K562 (cell line): ENCODE measurements around the gene PARD3B. TPM values are rescaled to one million over a fixed set of nuclear protein-coding genes. Genes with fewer than 3 reads are reported as not detected.

Source experiments
- ATAC-seq: fragments of 200-7000 bp; cut with Tn5 transposase; 3 replicates; pipeline ENCODE4 v1.9.1; 2020; ENCODE audit warnings: moderate library complexity
- BruUV-seq: library from RNA; stranded (reverse); fragments of 400-500 nt; replicated peaks from 2 replicates; lab custom pipeline; 2021; lab: Mats Ljungman, UMichigan
- CTCF ChIA-PET: fragments of 300-600 bp; formaldehyde crosslinking; extraction: SDS; loops from one replicate; lab custom pipeline; 2021; ENCODE audit warnings: low intra/inter-chr PET ratio; lab: Yijun Ruan, JAX
- POLR2A ChIA-PET: fragments of 300-600, 350-650 bp; sonication (Branson Sonifier 250); formaldehyde crosslinking; extraction: SDS; loops from one replicate; lab custom pipeline; 2021; ENCODE audit warnings: antibody characterized with exemption, inconsistent platforms; lab: Yijun Ruan, JAX
- DNase-seq, 4 experiments: peaks; one replicate each; pipeline versions ENCODE4 v3.0.0 to v3.0.0-alpha.2; 2011 to 2018; ENCODE audit warnings: low spot score in 3 of 4, mixed read lengths in 3 of 4; ENCODE audit errors: extremely low read depth in 1 of 4
- FAIRE-seq: peaks from 2 replicates; lab custom pipeline; 2011; peaks lifted over from hg19 to GRCh38; lab: Jason Lieb, UNC
- H2AFZ ChIP-seq: 2 replicates; pipeline ENCODE4 v1.6.0; 2011; ENCODE audit warnings: low read depth, low read length, control low read depth, inconsistent platforms
- H3K27ac ChIP-seq: fragments of 200-600 bp; 3 replicates; pipeline ENCODE4 v1.8.0; 2011; ENCODE audit warnings: low read depth, mild to moderate bottlenecking, control low read depth, inconsistent platforms, low read length, moderate library complexity, mixed read lengths; ENCODE audit errors: extremely low read depth
- H3K27me3 ChIP-seq, 2 experiments: fragments of 300-600 bp in 1 of 2; 2 replicates in 1 of 2; 3 replicates in 1 of 2; pipeline versions ENCODE4 v1.6.0 to v1.8.0; 2011; ENCODE audit warnings: inconsistent platforms in 2 of 2, low read length in 2 of 2, mild to moderate bottlenecking in 1 of 2, mixed read lengths in 1 of 2, moderate library complexity in 1 of 2; ENCODE audit not compliant: control insufficient read depth in 2 of 2, insufficient read depth in 2 of 2
- H3K36me3 ChIP-seq: fragments of 300-600 bp; 3 replicates; pipeline ENCODE4 v1.8.0; 2011; ENCODE audit warnings: mild to moderate bottlenecking, low read length, inconsistent platforms; ENCODE audit not compliant: control insufficient read depth, insufficient read depth
- H3K4me1 ChIP-seq, 2 experiments: fragments of 200-600 bp in 1 of 2; replicated peaks in 1 of 2; 2 replicates in 1 of 2; 3 replicates in 1 of 2; pipeline versions ENCODE4 v1.5.1 to v1.8.0; 2011; ENCODE audit warnings: inconsistent platforms in 2 of 2, low read length in 2 of 2, mild to moderate bottlenecking in 1 of 2, mixed read lengths in 1 of 2, moderate library complexity in 1 of 2; ENCODE audit not compliant: control insufficient read depth in 2 of 2, insufficient read depth in 2 of 2
- H3K4me2 ChIP-seq: 2 replicates; pipeline ENCODE4 v1.6.1; 2011; ENCODE audit warnings: low read length, control low read depth, inconsistent platforms, mixed read lengths; ENCODE audit not compliant: insufficient read depth
- H3K4me3 ChIP-seq: fragments of 200-600 bp; sonication (generic), shearing (Covaris generic); 2 replicates; pipeline ENCODE4 v1.5.1; 2016; ENCODE audit warnings: control low read depth, inconsistent platforms
- H3K79me2 ChIP-seq: fragments of 200-600 bp; 3 replicates; pipeline ENCODE4 v1.8.0; 2011; ENCODE audit warnings: low read length, inconsistent platforms; ENCODE audit not compliant: control insufficient read depth, insufficient read depth
- H3K9ac ChIP-seq, 2 experiments: 2 replicates each; pipeline versions ENCODE4 v1.6.0 to v1.6.1; 2011; ENCODE audit warnings: low read depth in 2 of 2, low read length in 2 of 2, control low read depth in 1 of 2, inconsistent platforms in 1 of 2, mild to moderate bottlenecking in 1 of 2, mixed read lengths in 1 of 2; ENCODE audit not compliant: insufficient read depth in 1 of 2
- H3K9me1 ChIP-seq: one replicate; pipeline ENCODE4 v1.6.0; 2011; ENCODE audit warnings: inconsistent platforms, mild to moderate bottlenecking, low read length, moderate library complexity; ENCODE audit not compliant: control insufficient read depth, insufficient read depth
- H3K9me3 ChIP-seq: replicated peaks from 2 replicates; pipeline ENCODE4 v1.5.1; 2011; ENCODE audit warnings: low read depth, low read length, inconsistent platforms; ENCODE audit not compliant: control insufficient read depth, insufficient read depth
- H4K20me1 ChIP-seq: replicated peaks from 2 replicates; pipeline ENCODE4 v1.6.1; 2011; ENCODE audit warnings: low read length, inconsistent platforms, mixed read lengths; ENCODE audit not compliant: control insufficient read depth, insufficient read depth
- CTBP1 ChIP-seq: fragments of 450-650 bp; IDR thresholded peaks from 2 replicates; pipeline ENCODE4 v1.6.1; 2016; ENCODE audit warnings: borderline replicate concordance
- ILF3 ChIP-seq: fragments of 450-650 bp; IDR thresholded peaks from 2 replicates; pipeline ENCODE4 v1.6.1; 2018; ENCODE audit warnings: antibody characterized with exemption, mild to moderate bottlenecking, moderate library complexity, borderline replicate concordance
- MECOM ChIP-seq: fragments of 250-450 bp; sonication (Bioruptor Pico); IDR thresholded peaks from 2 replicates; pipeline ENCODE4 v1.8.0; 2022; ENCODE audit warnings: inconsistent platforms
- MYBL2 ChIP-seq, 2 experiments: fragments of 450-650 bp in 1 of 2; sonication (generic) in 1 of 2; formaldehyde crosslinking in 1 of 2; IDR thresholded peaks; 2 replicates each; pipeline versions ENCODE4 v1.6.1 to v1.8.1; 2017 to 2022; ENCODE audit warnings: borderline replicate concordance in 1 of 2, inconsistent platforms in 1 of 2, low read depth in 1 of 2, mild to moderate bottlenecking in 1 of 2, missing genetic modification reagents in 1 of 2, moderate library complexity in 1 of 2
- NR2C1 ChIP-seq, 2 experiments: fragments of 450-650 bp; IDR thresholded peaks; 2 replicates each; pipeline ENCODE4 v1.6.1; 2017; ENCODE audit warnings: mild to moderate bottlenecking in 2 of 2, antibody characterized with exemption in 1 of 2, inconsistent platforms in 1 of 2, missing compliant biosample characterization in 1 of 2, missing genetic modification characterization in 1 of 2
- RFX7 ChIP-seq: fragments of 250-450 bp; sonication (Bioruptor Pico); IDR thresholded peaks from 2 replicates; pipeline ENCODE4 v1.5.1; 2021; ENCODE audit warnings: mild to moderate bottlenecking
- SMARCB1 ChIP-seq: IDR thresholded peaks from 2 replicates; pipeline ENCODE4 v1.6.1; 2011; ENCODE audit warnings: improper control_type of control experiment, low read depth; ENCODE audit not compliant: insufficient read length
- SP1 ChIP-seq: sonication (generic); formaldehyde crosslinking; IDR thresholded peaks from 2 replicates; pipeline ENCODE4 v1.8.1; 2022; ENCODE audit warnings: mild to moderate bottlenecking, missing genetic modification reagents
- WHSC1 ChIP-seq: IDR thresholded peaks from one replicate; pipeline ENCODE4 v1.6.1; 2012; ENCODE audit warnings: low read length, control low read depth, inconsistent platforms
- ZNF23 ChIP-seq: fragments of 250-450 bp; sonication (Bioruptor Pico); IDR thresholded peaks from 2 replicates; pipeline ENCODE4 v1.4.0; 2020; ENCODE audit warnings: mild to moderate bottlenecking
- WGBS: fragments of 100-300 bp; shearing (Covaris generic); methylation state at CpG from one replicate; pipeline ENCODE4 v1.1.6; 2016; ENCODE audit warnings: low coverage, mixed read lengths; ENCODE audit not compliant: insufficient coverage; ENCODE audit errors: missing lambda C conversion rate; 5-methylcytosine and 5-hydroxymethylcytosine counted together
- in situ Hi-C: fragments of 300-500 bp; cut with MboI; formaldehyde crosslinking; loops from 4 replicates; pipeline ENCODE4 v1.15.0; 2018; ENCODE audit warnings: inconsistent platforms, mixed read lengths
- intact Hi-C: fragments of 100-400 bp; cut with micrococcal nuclease; formaldehyde crosslinking; loops from 2 replicates; pipeline ENCODE4 v1.14.2; 2022
- polyA plus RNA-seq, 8 experiments: library from polyadenylated mRNA; depleted of rRNA in 4 of 8; stranded (reverse) in 5 of 8; unstranded in 3 of 8; fragments of >200 nt; fragmentation: Nextera tagmentation in 2 of 8; fragmentation: Illumina TruSeq in 1 of 8; extraction: Ambion mirVana in 2 of 8; extraction: Trizol in 1 of 8; gene quantifications; 2 replicates each; pipeline versions ENCODE4 v1.2.1 to v1.2.3, GENCODE V29; 2011 to 2014; ENCODE audit warnings: inconsistent platforms in 1 of 8, missing spikeins in 1 of 8
- total RNA-seq, 7 experiments: library from RNA; depleted of rRNA in 6 of 7; stranded (reverse); fragments of >200 nt in 6 of 7; fragmentation: Illumina TruSeq in 2 of 7; extraction: Trizol in 2 of 7; gene quantifications; 2 replicates each; pipeline versions ENCODE4 v1.2.1 to v1.2.3, GENCODE V29; 2011 to 2021; ENCODE audit warnings: low replicate concordance in 1 of 7
- TF ChIP-seq, protein P1 (sequence below): fragments of 250-450 bp; sonication (Bioruptor Pico); IDR thresholded peaks from 2 replicates; pipeline ENCODE4 v1.8.0; 2022; ENCODE audit warnings: moderate library complexity, mild to moderate bottlenecking, inconsistent platforms

Gene PARD3B
- total and polyA plus RNA-seq, 9 of the 15 experiments (the other 6 are each of a cell fraction or from before 2014, with no cell fraction given) = 0.15 to 3.0 (median 1.1) TPM

DNA sequence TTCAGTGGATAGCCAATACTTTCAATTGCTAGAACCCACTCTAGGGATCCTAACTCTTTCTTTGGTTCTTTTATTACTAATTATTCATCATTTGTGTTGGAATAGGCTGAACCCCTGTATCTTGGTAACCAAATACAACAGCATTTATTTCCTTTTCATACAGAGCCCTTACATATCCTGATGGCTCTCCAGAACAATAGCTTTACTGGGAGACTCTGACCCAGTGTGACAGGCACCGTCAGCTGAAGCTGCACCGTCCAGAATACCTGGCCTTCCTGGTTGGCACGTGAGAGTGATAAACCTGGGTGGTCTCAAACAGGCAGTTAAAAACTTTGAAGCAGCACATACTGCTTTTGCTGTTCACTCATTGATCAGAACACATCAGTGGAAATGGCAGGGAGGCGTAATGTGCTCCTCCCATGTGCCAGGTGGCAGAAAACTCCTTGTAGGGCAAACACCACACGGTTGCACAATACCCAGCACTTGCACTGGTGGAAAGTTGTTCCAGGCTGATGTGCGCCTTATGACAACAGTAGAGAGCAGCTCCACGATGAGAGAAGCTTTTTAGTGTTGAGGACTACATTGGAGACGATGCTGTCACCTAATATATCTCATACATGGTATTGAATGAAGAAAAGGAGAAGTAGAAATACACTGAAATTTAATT is 456.2 kb downstream of the PARD3B start:
- Histone ChIP-seq H3K36me3 (no peaks in the 10 kb centered on the region), H3K4me3 (no peak overlapping the region), H3K4me1 (no peaks in the 10 kb centered on the region; a peak in 1 of 5 replicates), H3K27me3 (no peaks in the 10 kb centered on the region), H3K27ac (no peak overlapping the region), H4K20me1 (no peaks in the 10 kb centered on the region), H3K9me3 (no peaks in the 10 kb centered on the region)
- no TSS peak for BruUV-seq
- ATAC-seq = no peak
- WGBS = 33% methylated on average over 6 of the region's 8 CpGs
- FAIRE-seq = no peak
- ChIA-PET POLR2A (interaction anchor here (1.0 kb wide), 1 partner anchor 9 kb away, joined by 3 read pairs; no protein-coding TSS in a partner anchor), CTCF (no interaction called here)
- no peak for DNase-seq
- in situ Hi-C loops = no loop called here
- no peak for TF ChIP-seq SMARCB1
- TF ChIP-seq MYBL2 (IDR thresholded peaks at IDR 0.05; ENCODE audit: low read depth) = no peak
- TF ChIP-seq MYBL2 (CRISPR knock-in tag; IDR thresholded peaks at IDR 0.05; ENCODE audit: borderline replicate concordance) = no peak
- no peak for TF ChIP-seq MECOM
- TF ChIP-seq ILF3 = no peak
- TF ChIP-seq, all 486 proteins: peak for 0
- Histone ChIP-seq H3K4me2 (no peak overlapping the region), H3K79me2 (no peaks in the 10 kb centered on the region), H3K9ac (no peak overlapping the region), H2AFZ (no peak overlapping the region), H3K9me1 (no peaks in the 10 kb centered on the region)
- intact Hi-C loops = no loop called here

DNA sequence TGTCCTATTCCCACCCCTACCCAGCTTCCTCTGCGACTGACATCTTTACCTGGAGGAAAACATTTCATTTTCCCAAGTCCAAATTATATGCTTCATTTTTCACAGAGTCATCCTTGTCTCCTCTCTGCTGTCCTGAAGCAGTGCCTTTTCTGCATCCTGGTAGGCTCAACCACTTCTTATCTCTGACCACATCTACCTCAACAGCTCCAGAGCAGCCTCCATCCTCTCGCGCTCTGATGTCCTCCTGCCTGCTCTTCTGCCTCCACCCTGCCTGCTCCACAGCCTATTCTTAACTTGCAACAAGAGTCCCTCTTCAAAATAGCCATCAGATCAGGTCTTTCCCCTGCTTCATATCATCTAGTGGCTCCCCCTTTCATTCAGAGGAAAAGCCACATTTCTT is 457.1 kb downstream of the PARD3B start:
- CTCF ChIA-PET = no interaction called here
- WGBS = 36% methylated on average over 3 of the region's 3 CpGs
- H3K79me2 ChIP-seq = no peaks in the 10 kb centered on the region
- POLR2A ChIA-PET = no interaction called here
- no peak overlapping the region for H2AFZ ChIP-seq
- in situ Hi-C loops = no loop called here
- DNase-seq = no peak
- H3K27me3 ChIP-seq = no peaks in the 10 kb centered on the region
- no peaks in the 10 kb centered on the region for H3K9me1 ChIP-seq
- no peaks in the 10 kb centered on the region; a peak in 1 of 5 replicates for H3K4me1 ChIP-seq
- no peak overlapping the region for H3K4me2 ChIP-seq
- H4K20me1 ChIP-seq = no peaks in the 10 kb centered on the region
- H3K36me3 ChIP-seq = no peaks in the 10 kb centered on the region
- TF ChIP-seq NR2C1 (IDR thresholded peaks at IDR 0.05) (no peak), NR2C1 (tag; IDR thresholded peaks at IDR 0.05) (no peak), ZNF23 (CRISPR knock-in tag) (no peak), RFX7 (CRISPR knock-in tag) (no peak), CTBP1 (0 out of 2 replicates have a peak, but pooled peaks have one; percentile 43), SP1 (no peak), WHSC1 (no peak)
- TF ChIP-seq, protein P1, sequence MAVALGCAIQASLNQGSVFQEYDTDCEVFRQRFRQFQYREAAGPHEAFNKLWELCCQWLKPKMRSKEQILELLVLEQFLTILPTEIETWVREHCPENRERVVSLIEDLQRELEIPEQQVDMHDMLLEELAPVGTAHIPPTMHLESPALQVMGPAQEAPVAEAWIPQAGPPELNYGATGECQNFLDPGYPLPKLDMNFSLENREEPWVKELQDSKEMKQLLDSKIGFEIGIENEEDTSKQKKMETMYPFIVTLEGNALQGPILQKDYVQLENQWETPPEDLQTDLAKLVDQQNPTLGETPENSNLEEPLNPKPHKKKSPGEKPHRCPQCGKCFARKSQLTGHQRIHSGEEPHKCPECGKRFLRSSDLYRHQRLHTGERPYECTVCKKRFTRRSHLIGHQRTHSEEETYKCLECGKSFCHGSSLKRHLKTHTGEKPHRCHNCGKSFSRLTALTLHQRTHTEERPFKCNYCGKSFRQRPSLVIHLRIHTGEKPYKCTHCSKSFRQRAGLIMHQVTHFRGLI = no peak
- TF ChIP-seq, all 486 proteins: peak for 1
- H3K27ac ChIP-seq = no peak overlapping the region
- no peak for ATAC-seq
- no peak overlapping the region for H3K4me3 ChIP-seq
- H3K9me3 ChIP-seq = no peaks in the 10 kb centered on the region
- intact Hi-C loops = no loop called here
- no peak for FAIRE-seq
- no peak overlapping the region for H3K9ac ChIP-seq
- no TSS peak for BruUV-seq
